NCI-H2171 treated with DMSO at 0.1 percent for 48 hours (cell line): ENCODE results near the gene TMEM202.
"Not testable (repeated sequence)": the region's sequence is repeated elsewhere in the genome, so short reads cannot be mapped to it uniquely, and the experiment has no call there.

ENCODE experiments used
- DNase-seq: peaks from one replicate; lab custom pipeline; 2025; lab: John Stamatoyannopoulos, UW

The TMEM202 gene

DNA sequence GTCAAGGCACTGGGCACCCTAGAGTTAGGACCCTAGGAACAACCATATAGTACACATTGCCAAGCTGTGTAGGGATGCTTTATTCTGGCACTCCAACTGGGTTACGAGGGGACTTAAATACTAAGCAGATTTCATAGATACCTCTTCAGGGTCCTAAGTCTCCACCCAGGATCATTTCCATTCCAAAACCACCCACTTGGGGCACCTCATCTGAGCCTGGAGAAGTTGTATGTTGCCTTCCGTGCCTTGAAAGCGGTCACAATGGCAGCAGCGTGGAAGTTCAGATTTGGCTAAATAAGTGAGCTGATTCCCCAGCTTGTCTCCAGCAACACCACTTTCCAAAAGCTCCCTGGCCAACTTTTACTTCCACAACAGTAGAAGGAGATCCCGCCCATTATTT, 4.6 kb downstream of the TMEM202 start:
- DNase-seq: no peak

DNA sequence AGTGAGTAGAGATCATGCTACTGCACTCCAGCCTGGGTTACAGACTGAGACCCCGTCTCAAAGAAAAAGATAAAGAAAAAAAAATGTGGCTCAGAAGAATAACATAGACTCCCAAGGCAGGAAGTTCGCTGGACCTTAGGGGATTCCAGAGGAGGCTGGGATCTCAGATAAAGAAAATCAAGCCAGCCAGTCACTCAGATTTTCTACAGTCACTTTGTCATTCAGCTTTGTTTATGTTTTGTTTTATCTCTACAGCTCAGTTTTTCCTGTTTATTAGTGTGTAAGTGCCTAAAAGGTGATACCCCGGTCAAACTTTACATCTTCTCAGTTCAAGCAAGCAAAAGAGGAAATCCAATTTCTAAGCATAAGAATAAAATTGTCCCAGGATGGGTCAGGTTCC, 6.3 kb downstream of the TMEM202 start:
- no peak for DNase-seq

DNA sequence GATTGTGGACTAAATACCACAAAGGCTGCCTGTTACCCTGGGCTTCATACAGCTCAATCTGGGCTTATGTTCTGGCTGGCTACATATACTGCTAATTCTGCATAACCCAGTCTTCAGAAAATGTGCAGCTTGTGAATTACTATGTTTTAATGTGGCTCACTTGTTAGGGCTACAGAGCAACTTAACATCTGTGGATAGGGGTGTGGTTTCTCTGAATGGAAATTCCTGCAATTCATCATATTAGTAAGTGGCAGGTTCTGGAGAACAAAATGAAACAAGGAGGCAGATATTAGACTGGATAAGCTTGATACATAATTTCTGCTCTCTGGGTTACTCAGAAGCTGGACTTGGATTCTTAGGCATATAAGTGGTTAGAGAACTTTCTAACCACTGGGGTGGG, 6.7 kb downstream of the TMEM202 start:
- no peak for DNase-seq

DNA sequence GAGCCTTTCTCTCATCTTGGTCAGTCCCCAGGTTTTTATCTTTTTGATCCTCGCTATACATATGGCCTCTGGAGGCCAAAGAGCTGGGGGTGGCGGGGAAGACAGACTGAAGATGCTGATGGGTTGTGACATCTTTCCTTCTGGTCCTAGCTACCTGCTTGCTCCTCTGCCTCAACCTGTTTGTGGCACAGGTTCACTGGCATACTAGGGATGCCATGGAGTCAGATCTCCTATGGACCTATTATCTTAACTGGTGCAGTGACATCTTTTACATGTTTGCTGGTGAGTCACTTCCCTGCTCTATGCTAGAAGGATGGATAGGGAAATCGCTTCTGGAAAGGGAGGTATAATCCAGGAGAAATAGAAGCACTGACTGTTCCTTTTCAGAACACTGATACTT, 8.8 kb downstream of the TMEM202 start:
- DNase-seq: no peak

DNA sequence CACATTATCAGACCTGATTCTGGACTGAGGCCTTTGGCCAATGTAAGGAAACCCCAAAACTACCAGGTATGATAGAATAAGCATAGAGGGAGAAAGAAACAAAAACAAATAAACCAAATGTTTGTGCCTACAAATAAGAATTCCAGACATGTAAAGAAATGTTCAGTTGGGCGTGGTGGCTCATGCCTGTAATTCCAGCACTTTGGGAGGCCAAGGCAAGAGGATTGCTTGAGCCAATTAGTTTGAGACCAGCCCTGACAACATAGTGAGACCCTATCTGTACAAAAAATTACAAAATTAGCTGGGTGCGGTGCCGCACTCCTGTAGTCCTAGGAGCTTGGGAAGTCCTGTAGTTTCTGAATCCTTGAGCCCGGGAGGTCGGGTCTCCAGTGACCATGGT, 13.0 kb downstream of the TMEM202 start:
- DNase-seq: no peak

DNA sequence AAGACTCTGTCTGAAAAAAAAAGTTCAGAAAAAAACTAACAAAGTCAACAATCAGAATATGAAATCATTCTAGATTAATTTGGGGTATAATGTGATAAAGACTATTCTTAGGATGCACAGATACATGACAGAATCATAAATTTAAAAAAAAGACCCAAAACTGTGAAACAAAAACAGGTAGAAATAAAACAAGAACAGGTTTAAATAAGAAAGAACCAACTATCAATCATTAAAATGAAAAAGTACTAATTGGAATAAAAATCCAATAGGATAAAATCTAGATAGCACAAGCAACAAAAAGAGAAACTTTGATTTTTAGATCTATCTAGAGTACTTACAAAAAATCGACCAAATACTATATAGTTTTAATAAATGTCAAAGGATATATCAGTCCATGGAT, 13.4 kb downstream of the TMEM202 start:
- no peak for DNase-seq

DNA sequence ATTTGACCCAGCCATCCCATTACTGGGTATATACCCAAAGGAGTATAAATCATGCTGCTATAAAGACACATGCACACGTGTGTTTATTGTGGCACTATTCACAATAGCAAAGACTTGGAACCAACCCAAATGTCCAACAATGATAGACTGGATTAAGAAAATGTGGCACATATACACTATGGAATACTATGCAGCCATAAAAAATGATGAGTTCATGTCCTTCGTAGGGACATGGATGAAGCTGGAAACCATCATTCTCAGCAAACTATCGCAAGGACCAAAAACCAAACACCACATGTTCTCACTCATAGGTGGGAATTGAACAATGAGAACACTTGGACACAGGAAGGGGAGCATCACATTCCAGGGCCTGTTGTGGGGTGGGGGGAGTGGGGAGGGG, 15.2 kb downstream of the TMEM202 start:
- DNase-seq: not testable (repeated sequence)

DNA sequence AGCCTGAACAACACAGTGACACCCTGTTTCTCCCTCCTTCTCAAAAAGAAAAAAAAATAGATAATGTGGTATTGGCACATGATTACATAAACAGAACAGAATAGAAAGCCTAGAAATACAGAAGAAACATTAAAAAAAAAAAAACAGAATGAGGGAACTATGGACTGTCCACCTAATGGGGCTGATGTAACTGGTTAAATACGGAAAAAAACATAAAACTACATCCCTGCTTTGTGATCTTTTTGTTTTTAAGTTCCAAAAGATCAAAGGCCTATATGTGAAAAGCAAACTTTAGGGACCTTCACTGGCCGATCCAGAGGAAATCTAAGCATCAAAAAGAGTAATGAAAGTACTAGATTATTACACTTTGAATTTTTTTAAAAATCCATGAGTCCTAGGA, 17.2 kb downstream of the TMEM202 start:
- DNase-seq: no peak

DNA sequence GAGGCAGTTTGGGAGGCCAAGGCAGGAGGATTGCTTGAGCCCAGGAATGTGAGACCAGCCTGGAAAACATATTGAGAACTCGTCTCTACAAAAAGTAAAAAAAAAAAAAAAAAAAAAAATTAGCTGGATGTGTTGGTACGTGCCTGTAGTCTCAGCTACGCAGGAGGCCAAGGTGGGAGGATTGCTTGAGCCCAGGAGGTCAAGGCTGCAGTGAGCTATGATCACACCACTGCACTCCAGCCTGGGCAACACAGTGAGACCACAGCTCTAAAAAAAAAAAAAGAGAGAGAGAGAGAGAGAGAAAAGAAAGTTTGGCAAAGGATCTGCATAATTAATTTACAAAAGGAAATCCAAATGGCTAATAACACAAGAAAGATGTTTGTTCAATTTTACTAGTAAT, 21.7 kb downstream of the TMEM202 start:
- DNase-seq: not testable (repeated sequence)

DNA sequence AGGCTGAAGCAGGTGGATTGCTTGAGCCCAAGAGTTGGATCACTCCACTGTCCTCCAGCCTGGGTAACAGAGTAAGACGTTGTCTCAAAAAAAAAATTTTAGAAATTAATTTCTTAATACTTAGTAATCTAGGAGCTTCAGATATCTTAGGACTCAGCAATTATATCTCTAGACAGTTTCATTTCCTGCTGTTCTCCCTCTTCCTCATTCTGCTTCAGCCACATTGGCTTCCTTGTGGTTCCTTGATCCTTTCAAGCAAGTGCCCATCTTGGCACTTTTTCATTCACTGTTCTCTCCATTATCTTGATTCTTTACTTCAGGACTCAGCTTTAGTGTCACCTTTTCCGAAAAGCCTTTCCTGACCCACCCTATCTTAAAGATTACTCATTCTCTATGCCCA, 22.5 kb downstream of the TMEM202 start:
- DNase-seq: no peak

DNA sequence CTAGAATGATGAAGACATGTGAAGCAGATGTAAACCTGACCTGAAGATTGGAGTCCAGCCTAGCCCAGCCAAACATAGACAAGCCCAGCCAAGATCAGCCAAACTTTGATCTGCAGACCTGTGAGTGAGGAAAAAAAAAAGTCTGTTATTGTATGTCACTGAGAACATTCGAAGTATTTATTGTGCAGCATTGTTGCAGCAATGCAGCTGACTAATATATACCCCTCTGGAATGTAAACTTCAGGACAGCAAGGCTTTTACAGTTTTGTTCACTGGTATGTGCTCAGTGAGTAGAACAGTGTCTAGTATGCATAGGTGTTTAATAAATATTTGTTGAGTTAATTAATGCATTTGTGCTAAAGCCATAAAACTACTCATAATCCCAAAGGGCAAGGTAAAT, 23.4 kb downstream of the TMEM202 start:
- no peak for DNase-seq

DNA sequence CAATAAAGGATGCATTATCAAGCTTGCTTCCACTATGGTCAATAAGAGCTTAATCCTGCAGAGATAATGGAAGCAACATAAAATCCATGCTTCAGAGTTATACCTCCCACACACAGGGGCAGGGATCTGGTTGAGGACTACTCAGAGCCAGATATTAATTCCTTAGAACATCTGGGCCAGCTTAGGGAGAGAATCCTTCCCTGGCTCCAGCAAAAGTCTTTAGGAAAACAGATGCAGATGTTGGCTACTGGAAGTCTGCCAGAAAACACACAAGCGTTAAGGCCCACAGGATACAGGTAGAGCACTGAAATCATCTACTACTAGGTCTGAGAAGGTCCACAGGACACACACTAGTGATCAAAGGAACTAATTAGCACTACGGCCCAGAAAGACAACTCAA, 25.2 kb downstream of the TMEM202 start:
- no peak for DNase-seq

DNA sequence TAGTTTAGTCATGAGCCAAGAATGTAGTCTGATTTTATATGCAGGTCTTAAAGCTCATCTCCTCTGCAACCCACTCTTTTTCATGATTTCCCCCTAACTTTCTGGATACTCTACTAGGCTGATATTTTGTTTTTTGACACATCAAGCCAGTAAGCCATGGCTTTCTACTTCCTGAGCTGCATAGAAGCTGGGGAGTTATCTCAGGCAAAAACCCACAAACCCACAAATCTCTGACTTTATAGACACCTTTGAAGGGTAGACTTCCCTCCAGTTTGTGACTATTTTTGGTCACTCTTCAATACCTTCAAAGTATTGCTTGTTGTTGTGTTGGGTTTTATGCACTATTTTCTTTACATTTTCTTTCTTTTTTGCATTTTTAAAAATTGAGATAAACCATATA, 28.6 kb downstream of the TMEM202 start:
- DNase-seq: no peak

DNA sequence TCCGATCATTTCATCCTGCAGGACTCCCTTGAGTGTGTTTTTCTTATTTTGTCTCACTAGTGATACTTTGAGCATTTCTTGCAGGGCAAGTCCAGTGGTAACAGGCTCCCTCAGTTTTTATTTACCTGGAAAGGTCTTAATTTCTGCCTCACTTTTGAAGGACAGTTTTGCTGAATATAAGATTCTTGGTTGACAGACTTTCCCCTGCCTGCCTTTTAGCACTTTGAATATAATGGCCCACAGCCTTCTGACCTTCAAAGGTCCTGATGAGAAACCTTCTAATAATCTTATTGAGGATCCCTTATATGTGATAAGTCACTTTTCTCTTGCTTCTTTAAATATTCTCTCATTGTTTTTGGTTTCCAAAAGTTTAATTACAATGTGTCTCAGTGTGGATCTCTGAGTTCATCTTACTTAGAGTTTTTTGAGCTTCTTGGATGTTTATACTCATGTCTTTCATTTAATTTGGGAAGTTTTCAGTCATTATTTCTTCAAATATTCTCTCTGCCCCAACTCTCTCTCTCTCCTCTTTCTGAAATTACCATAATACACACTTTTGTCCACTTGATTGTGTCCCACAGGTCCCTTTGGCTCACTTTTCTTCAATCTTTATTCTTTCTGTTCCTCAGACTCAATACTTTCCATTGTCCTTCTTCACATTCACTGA, 39.7 kb downstream of the TMEM202 start:
- no peak for DNase-seq

DNA sequence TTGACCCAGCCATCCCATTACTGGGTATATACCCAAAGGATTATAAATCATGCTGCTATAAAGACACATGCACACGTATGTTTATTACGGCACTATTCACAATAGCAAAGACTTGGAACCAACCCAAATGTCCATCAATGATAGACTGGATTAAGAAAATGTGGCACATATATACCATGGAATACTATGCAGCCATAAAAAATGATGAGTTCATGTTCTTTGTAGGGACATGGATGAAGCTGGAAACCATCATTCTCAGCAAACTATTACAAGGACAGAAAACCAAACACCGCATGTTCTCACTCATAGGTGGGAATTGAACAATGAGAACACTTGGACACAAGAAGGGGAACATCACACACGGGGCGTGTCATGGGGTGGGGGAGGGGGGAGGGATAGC, 44.7 kb downstream of the TMEM202 start:
- not testable (repeated sequence) for DNase-seq

DNA sequence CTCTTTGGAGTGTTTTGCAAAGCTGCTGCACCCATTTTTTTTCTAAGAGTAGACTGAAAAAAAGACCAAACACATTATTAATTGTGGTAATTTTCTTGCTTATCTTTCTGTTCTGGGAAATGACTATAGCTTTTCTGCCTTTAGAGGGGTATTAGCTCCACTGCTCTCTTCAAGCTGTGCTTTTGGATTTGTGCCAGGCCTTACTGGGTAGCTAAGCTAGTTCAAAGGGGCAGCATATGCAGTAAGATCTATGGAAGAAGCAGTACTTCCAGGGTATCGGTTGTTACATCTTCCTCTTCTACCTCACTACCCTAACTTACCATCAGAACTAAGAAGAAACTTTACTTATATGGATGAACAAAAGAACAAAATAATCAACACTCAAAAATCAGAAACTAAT, 47.3 kb downstream of the TMEM202 start:
- DNase-seq: peak; percentile 73

DNA sequence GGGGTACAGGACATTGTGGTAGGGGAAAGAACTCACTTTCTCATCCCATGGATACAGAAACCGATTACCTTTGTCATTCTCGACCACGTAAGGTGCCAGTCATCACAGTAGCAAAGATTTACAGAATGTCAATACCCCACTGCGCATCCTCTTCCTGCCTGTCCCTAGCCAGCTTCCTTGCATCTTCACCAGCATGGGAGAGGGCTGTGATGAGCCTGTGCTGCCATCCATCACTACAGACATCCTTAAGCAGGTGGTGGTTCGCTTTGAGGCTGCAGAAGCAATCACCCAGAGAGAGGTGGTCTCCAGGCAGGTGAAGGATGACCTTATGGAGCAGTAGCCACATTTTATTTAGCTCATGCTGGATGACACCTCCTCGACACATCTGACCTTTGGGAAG, 52.7 kb downstream of the TMEM202 start:
- no peak for DNase-seq

DNA sequence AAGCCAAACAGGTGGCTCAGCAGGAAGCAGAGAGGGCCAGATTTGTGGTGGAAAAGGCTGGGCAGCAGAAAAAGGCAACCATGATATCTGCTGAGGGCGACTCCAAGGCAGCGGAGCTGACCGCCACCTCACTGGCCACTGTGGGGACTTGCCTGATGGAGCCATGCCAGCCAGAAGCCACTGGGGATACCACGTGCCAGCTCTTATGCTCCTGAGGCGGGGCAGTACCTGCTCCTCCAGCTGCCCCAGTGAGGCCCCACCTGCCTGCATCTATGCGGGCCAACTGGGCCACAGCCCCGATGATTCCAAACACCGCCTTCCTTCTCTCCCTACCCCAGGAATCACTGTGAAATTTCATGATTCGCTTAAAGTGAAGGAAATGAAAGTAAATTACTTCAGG, 53.1 kb downstream of the TMEM202 start:
- DNase-seq: no peak

DNA sequence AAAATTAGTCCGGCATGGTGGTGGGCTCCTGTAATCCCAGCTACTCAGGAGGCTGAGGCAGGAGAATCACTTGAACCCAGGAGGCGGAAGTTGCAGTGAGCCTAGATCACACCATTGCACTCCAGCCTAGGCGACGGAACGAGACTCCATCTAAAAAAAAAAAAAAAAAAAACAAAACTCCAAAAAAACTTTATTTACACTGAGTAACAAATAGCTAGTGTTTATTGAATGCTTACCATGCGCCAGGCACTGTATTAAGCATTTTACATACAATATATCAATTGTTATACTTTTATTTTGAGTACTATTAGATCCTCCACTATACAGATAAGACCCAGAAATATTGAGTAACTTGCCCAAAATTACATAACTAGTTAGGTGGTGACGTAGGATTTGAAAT, 58.6 kb downstream of the TMEM202 start:
- no peak for DNase-seq
